HS-5 (cell line): ENCODE data around the gene COL6A5.
"Not testable (repeated sequence)": the region's sequence is repeated elsewhere in the genome, so short reads cannot be mapped to it uniquely, and the experiment has no call there.

Source experiments
- DNase-seq: peaks from one replicate; pipeline ENCODE4 v3.0.0-alpha.2; 2012; ENCODE audit warnings: low read depth

Gene COL6A5

GRCh38 chr3:130384476-130385025, 39.1 kb downstream of the COL6A5 start:
- no peak for DNase-seq

GRCh38 chr3:130386604-130387263, 41.3 kb downstream of the COL6A5 start:
- DNase-seq: no peak

- no peak for DNase-seq
These were observed 44.4 kb downstream of the COL6A5 start for GRCh38 chr3:130389743-130390478.

DNA sequence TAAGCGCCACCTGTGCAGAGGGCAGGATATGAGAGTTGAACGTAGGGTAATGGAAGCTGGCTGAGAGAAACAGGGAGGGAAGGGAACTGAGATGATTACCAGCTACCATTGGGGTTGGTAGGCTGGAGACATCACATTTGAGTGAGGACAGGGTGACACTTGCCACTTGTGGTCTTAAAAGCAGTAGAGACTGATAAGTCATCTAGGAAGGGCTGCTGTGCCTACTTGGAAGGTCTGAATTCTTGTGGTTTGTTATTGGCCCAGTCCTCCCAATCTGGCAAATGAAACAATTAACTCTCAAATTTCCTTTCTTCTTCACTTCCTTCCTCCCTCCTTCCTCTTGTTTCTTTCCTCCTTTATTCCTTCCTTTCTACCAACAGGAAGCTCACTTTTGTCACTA, 46.8 kb downstream of the COL6A5 start:
- no peak for DNase-seq

GRCh38 chr3:130393594-130393993, 48.1 kb downstream of the COL6A5 start:
- DNase-seq: no peak

DNA sequence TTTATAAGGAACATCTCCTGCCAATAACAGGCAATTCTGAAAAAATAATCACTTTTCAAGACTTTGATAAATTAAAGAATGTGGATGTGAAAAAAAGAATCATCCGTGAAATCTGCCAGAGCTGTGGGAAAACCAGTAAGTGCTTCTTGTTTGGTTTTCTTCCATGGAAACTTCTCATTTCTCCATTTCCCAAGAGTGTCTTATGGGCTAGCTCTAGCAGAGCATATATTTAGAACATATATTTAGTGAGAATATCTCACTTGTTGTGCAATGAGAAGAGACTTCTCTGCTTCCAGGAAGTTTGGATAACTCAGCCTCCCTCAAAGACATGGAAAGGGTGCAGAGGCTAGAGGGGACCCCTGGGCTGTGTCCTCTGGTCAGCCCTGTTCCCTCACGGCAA, 49.9 kb downstream of the COL6A5 start:
- no peak for DNase-seq

DNA sequence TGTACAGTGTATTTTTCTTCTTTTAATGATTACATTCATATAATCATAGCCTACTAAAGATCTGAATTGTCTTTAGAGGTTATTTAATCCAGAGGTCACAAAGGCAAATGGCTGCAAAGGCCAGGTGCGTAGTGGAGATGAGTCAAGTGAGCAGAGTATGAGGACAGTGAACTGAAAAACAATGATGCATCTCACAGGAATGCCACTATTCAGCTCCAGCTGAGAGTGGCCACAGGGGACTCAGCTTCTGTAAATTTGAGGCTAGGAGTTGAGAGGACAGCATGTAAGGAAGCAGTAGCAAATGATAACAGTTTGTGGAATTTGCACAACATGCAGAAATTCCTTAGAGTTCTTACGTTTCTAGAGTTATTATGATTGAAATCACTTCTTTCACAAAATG, 50.4 kb downstream of the COL6A5 start:
- peak; percentile 76 for DNase-seq

GRCh38 chr3:130404401-130404800, 58.9 kb downstream of the COL6A5 start:
- DNase-seq: no peak

DNA sequence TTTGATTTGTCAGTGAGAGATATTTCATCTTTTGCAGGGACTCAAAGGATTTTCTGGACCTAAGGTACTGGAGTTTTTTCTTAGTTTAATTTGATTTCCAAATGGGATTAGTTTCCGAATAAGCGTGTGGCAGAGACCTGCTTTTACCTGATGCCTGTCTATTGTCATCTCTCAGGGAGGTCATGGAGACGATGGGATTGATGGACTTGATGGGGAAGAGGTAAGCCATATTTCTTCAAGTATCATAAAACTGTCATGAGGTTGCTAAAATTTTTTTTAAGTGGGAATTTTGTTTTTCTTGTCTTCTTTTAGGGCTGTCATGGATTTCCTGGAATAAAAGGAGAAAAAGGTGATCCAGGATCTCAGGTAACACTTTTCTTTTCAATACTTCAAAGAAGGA, 60.5 kb downstream of the COL6A5 start:
- no peak for DNase-seq

DNA sequence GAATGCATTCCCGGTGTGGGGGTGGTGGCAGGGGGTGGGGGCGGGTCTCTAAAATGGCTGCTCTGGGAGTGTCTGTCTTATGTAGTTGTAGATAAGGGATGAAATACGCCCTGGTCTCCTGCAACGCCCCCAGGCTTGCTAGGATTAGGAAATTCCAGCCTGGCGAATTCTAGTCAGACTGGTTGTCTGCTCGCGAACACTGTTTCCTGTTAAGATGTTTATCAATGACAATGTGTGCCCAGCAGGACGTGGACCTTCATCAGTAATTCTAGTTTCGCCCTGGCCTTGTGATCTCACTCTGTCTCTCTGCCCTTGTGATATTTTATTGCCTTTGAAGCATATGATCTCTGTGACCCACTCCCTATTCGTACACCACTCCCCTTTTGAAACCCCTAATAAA, 62.8 kb downstream of the COL6A5 start:
- DNase-seq: not testable (repeated sequence)

GRCh38 chr3:130411320-130411719, 65.8 kb downstream of the COL6A5 start:
- DNase-seq: no peak

DNA sequence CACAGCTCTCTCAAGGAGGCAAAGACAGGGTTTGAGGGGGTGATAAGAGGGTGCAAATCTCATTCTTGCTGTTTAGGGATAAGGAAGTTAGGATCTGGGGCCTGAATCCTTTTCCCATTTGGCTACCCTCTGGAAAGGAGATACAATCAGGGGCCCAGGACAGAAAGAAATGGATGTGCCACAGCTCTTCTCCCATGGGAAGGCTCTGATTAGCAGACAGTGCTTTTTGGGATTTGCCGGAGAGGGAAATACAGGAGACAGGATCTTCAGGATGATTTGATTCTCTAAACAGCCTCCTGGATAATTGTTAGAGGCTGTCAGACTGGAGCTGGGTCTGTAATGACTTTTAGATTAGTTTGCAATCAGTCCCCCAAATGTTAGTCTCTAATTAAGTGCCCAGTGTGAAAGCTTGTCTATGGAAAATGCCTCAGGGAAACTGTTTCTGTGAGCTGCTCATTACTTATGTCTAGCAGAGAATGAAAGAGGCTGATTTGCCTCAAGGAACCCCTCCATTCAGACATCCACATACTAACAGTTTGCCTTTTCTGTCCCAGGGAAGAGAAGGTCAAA, 67.6 kb downstream of the COL6A5 start:
- DNase-seq: no peak

DNA sequence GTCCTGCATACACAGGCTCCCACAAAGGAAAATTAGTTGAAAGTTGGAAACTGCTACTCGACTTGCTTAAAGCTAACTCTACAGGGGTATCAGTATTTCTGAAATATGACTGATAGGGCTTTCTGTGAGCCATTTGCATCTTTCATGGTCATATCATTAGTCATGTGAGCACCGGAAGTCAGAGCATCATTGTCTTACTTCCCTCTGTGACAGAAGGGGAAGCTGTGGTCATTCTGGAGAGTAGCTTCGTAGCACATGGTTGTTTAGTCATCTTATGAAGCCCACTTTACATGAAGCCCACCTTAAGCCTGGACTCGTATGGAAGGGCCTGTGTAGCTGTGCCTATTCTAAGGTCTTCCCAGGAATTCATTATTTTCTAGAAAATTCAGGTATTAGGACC, 69.0 kb downstream of the COL6A5 start:
- DNase-seq: no peak

GRCh38 chr3:130420466-130420865, 75.0 kb downstream of the COL6A5 start:
- DNase-seq: no peak

DNA sequence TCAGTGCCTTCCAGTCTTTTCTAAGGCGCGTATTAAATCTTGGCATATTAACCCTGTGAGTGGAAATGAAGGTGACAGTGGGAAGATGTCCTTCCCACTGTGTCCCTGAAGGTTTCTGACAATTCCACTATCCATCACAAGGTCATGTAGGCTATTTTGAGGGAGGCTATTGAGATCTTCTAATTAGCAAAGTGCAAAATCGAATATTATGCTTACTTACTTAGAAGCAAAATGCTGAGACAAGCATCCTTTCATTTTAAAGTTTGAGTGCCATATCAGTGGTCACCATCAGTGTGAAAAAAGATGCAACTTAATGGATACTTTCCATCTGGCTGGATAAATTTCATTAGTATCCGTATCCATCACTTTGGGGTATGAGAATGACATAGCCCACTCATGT, 77.6 kb downstream of the COL6A5 start:
- DNase-seq: no peak

- DNase-seq: no peak
These were observed 79.4 kb downstream of the COL6A5 start for GRCh38 chr3:130424837-130425236.

DNA sequence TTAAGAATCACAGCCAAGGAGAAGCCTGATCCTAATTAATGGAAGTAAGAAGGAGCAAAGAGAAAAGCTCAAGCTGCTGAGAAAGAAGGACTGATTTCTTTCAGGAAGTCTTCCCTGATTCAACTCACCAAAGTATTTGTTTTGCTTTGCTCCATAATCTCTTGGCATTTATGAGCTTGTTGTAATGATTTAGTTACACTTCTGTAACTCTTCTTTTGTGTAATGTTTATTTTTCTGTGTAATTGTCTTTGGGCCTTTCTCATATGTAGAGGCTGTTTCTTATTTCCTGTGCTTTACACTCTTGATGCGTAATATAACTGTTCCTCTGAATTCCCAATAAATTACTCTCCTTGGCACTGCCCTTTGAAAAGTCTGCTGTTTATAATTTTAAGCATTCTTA, 80.0 kb downstream of the COL6A5 start:
- peak; percentile 10 for DNase-seq

- DNase-seq: no peak
These were observed 80.7 kb downstream of the COL6A5 start for GRCh38 chr3:130426206-130426605.

GRCh38 chr3:130428871-130429712, 83.6 kb downstream of the COL6A5 start:
- DNase-seq: no peak

DNA sequence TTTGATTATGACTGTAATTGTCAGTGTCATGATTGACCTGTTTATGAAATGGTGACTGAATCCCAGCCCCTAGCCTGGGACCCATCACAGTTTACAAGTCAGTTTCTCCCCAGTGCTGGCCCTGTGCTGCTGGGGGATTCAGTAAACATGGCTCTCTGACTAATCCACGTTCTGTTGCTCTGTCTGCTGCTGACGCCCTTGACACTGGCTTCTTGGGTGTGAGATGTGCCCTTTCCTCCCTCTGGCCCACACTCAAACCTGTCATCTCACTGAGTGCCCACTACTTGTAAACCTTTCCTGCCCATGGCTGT, 84.2 kb downstream of the COL6A5 start:
- no peak for DNase-seq

GRCh38 chr3:130430266-130430665, 84.8 kb downstream of the COL6A5 start:
- DNase-seq: no peak

DNA sequence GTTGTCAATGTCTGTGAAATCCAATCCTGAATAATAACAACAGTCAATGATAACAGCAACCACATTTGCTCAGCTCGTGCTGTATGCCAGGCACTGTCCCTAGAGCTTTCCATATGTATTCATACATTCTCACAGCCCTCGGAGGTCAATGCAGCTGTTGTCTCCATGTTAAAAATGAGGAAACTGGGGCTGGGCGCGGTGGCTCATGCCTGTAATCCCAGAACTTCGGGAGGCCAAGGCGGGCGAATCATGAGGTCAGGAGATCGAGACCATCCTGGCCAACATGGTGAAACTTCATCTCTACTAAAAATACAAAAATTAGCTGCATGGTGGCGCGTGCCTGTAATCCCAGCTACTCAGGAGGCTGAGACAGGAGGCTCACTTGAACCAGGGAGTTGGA, 86.6 kb downstream of the COL6A5 start:
- not testable (repeated sequence) for DNase-seq
